Gastroesophageal sphincter (tissue), 4 donors: Measurements from ENCODE around the gene LASP1NB.

Source experiments
- ATAC-seq: fragments of 150-250 bp; one replicate; pipeline ENCODE4 v1.9.1; 2016; ENCODE audit warnings: mild to moderate bottlenecking, moderate library complexity
- H3K27ac ChIP-seq, 4 donors: fragments of 200-600 bp; sonication (generic) in 3 of 4; 1 replicate in 3 of 4; 2 replicates in 1 of 4; pipeline ENCODE4 v1.5.1; 2016 to 2019
- H3K27me3 ChIP-seq: fragments of 200-600 bp; sonication (generic); one replicate; pipeline ENCODE4 v1.5.1; 2019
- H3K36me3 ChIP-seq, 2 donors: fragments of 200-600 bp; sonication (generic); one replicate each; pipeline ENCODE4 v1.5.1; 2019; ENCODE audit warnings: control low read depth in 1 of 2
- H3K4me1 ChIP-seq, 3 donors: fragments of 200-600 bp; sonication (generic); 1 replicate in 2 of 3; 2 replicates in 1 of 3; pipeline ENCODE4 v1.5.1; 2016 to 2019; ENCODE audit warnings: control low read depth in 2 of 3
- H3K4me3 ChIP-seq, 2 donors: fragments of 200-600 bp; sonication (generic); one replicate each; pipeline ENCODE4 v1.5.1; 2019; ENCODE audit warnings: mild to moderate bottlenecking in 1 of 2, moderate library complexity in 1 of 2
- H3K9me3 ChIP-seq, 3 donors: fragments of 200-600 bp; sonication (generic); one replicate each; pipeline ENCODE4 v1.5.1; 2017 to 2019; ENCODE audit warnings: control low read depth in 2 of 3
- EP300 ChIP-seq: sonication (generic); formaldehyde crosslinking; IDR thresholded peaks from one replicate; pipeline ENCODE4 v1.6.1; 2017; ENCODE audit warnings: antibody characterized with exemption, mild to moderate bottlenecking
- POLR2A ChIP-seq, 2 donors: fragments of 450-650 bp; IDR thresholded peaks; one replicate each; pipeline ENCODE4 v1.6.1; 2017; ENCODE audit warnings: antibody characterized with exemption in 2 of 2, mild to moderate bottlenecking in 2 of 2, moderate library complexity in 1 of 2
- POLR2AphosphoS5 ChIP-seq: sonication (generic); formaldehyde crosslinking; IDR thresholded peaks from one replicate; pipeline ENCODE4 v1.6.1; 2017; ENCODE audit warnings: antibody characterized with exemption
- WGBS, 2 donors: methylation state at CpG; one replicate each; pipeline ENCODE4 v1.1.5; 2018; ENCODE audit warnings: low coverage in 1 of 2; 5-methylcytosine and 5-hydroxymethylcytosine counted together
- TF ChIP-seq, protein P1 (sequence below), 4 experiments: fragments of 200-600 bp in 2 of 4; fragments of 450-650 bp in 2 of 4; sonication (generic) in 1 of 4; IDR thresholded peaks; one replicate each; pipeline ENCODE4 v1.5.1; 2017 to 2019; ENCODE audit warnings: antibody characterized with exemption in 4 of 4, mild to moderate bottlenecking in 2 of 4, moderate library complexity in 2 of 4

LASP1NB gene

GRCh38 chr17:38882870-38883269, 42.5 kb upstream of the LASP1NB start:
- Histone ChIP-seq H3K4me1 (peaks cover 6 to 100% (median 80%) of the 10 kb centered on the region in 3 donors), H3K9me3 (no peaks in the 10 kb centered on the region), H3K4me3 (no peak overlapping the region), H3K27ac (peak overlapping the region in 3 of 4 donors; percentile 72 to 81 (median 76)), H3K36me3 (peaks cover 0 to 46% of the 10 kb centered on the region in 2 donors), H3K27me3 (no peaks in the 10 kb centered on the region)
- ATAC-seq: no peak
- no peak for TF ChIP-seq POLR2A (IDR thresholded peaks at IDR 0.05)
- no peak for TF ChIP-seq POLR2AphosphoS5
- TF ChIP-seq, protein P1, sequence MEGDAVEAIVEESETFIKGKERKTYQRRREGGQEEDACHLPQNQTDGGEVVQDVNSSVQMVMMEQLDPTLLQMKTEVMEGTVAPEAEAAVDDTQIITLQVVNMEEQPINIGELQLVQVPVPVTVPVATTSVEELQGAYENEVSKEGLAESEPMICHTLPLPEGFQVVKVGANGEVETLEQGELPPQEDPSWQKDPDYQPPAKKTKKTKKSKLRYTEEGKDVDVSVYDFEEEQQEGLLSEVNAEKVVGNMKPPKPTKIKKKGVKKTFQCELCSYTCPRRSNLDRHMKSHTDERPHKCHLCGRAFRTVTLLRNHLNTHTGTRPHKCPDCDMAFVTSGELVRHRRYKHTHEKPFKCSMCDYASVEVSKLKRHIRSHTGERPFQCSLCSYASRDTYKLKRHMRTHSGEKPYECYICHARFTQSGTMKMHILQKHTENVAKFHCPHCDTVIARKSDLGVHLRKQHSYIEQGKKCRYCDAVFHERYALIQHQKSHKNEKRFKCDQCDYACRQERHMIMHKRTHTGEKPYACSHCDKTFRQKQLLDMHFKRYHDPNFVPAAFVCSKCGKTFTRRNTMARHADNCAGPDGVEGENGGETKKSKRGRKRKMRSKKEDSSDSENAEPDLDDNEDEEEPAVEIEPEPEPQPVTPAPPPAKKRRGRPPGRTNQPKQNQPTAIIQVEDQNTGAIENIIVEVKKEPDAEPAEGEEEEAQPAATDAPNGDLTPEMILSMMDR (IDR thresholded peaks at IDR 0.05): no peak
- no peak for TF ChIP-seq EP300
- WGBS, 2 donors: 80 to 100% methylated on average over 1 of the region's 2 CpGs

DNA sequence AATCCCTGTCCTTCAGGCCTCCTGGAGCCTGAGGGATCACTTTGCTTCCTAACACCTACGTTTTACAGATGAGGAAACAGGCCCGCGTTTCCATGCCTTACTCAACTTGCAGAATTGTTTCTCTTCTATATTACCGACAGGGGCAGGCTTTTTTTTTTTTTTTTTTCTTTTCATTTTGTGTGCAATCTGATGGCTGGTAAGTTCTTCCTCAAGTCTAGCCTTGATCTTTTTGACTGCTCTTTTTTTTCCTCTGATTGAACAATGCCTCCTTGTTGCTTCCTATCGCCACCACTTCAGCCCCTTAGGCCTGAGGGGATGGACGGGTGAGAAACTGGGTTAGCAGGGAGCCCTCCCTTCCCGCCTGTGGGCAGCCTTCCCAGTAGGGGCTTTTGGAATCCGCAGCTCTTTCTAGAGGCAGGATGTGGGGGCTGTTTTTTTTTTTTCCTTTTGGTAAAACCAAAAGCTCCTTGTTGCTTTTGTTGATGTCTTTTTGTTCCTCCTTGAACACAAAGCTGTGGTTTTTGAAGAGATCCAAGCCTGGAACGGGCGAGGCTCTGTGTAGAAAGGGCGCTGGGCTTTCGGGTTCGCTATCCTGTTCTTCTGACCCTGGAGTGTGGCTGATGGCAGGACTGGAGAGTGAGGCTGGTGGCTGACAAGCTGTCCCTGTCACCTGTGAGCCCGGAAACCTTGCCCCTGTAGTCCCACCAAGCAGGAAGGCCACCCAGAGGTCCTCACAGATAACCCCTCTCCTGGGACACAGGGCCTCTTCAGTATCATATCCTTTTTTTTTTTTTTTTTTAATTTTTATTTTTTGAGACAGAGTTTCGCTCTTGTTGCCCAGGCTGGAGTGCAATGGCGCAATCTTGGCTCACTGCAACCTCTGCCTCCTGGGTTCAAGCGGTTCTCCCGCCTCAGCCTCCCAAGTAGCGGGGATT, 41.6 kb upstream of the LASP1NB start:
- no peak for ATAC-seq
- Histone ChIP-seq H3K27me3 (no peaks in the 10 kb centered on the region), H3K4me1 (peaks cover 6 to 97% (median 76%) of the 10 kb centered on the region in 3 donors), H3K9me3 (no peaks in the 10 kb centered on the region), H3K27ac (peak overlapping the region in 3 of 4 donors; percentile 72 to 81 (median 76)), H3K36me3 (peaks cover 0 to 41% of the 10 kb centered on the region in 2 donors), H3K4me3 (no peak overlapping the region)
- TF ChIP-seq EP300 (no peak), POLR2AphosphoS5 (no peak), POLR2A (IDR thresholded peaks at IDR 0.05) (no peak)
- TF ChIP-seq, protein P1 (IDR thresholded peaks at IDR 0.05): no peak
- WGBS, 2 donors: 50 to 54% methylated on average over 7 to 15 of the region's 19 CpGs

DNA sequence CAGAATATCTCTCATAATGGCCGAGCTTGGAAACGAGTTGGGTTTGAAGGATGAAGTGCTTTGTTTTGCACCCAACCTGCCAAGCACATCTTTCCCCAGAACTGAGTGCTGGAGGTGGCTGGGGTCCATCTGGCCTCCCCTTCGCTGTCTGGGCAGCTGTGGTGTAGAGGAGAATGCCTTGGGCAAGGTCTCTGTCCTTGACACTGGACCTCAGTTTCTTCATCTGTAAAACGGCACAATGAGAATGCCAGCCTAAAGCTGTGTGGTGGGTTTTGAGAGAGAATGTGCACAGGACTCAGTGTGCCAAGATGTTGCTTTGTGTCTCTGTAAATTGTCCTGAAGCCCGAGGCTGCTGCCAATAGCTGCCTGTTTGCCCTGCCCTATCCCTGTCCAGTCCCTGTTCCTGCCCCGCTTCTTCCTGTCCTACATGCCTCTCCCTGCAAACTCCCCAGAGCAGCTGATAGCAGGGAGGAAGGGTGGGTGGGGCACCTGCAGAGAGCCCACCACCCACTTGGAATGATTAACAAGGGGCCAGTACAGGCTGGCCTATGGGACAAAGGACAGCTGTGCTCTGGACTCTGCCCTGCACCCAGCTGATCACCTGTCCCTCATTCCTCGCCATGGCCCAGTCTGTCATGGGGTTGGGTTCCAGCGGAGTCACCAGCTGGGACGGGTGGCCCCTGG, 40.2 kb upstream of the LASP1NB start:
- Histone ChIP-seq H3K4me3 (no peak overlapping the region), H3K4me1 (peaks cover 2 to 88% (median 65%) of the 10 kb centered on the region in 3 donors), H3K27me3 (no peaks in the 10 kb centered on the region), H3K36me3 (peaks cover 0 to 45% of the 10 kb centered on the region in 2 donors), H3K27ac (peak overlapping the region in 3 of 4 donors; percentile 51 to 72 (median 54)), H3K9me3 (no peaks in the 10 kb centered on the region)
- WGBS, 2 donors: 20 to 38% methylated on average over 1 to 3 of the region's 9 CpGs
- ATAC-seq: no peak
- no peak for TF ChIP-seq EP300
- TF ChIP-seq POLR2AphosphoS5: no peak
- TF ChIP-seq, protein P1 (IDR thresholded peaks at IDR 0.05): no peak
- no peak for TF ChIP-seq POLR2A (IDR thresholded peaks at IDR 0.05)

DNA sequence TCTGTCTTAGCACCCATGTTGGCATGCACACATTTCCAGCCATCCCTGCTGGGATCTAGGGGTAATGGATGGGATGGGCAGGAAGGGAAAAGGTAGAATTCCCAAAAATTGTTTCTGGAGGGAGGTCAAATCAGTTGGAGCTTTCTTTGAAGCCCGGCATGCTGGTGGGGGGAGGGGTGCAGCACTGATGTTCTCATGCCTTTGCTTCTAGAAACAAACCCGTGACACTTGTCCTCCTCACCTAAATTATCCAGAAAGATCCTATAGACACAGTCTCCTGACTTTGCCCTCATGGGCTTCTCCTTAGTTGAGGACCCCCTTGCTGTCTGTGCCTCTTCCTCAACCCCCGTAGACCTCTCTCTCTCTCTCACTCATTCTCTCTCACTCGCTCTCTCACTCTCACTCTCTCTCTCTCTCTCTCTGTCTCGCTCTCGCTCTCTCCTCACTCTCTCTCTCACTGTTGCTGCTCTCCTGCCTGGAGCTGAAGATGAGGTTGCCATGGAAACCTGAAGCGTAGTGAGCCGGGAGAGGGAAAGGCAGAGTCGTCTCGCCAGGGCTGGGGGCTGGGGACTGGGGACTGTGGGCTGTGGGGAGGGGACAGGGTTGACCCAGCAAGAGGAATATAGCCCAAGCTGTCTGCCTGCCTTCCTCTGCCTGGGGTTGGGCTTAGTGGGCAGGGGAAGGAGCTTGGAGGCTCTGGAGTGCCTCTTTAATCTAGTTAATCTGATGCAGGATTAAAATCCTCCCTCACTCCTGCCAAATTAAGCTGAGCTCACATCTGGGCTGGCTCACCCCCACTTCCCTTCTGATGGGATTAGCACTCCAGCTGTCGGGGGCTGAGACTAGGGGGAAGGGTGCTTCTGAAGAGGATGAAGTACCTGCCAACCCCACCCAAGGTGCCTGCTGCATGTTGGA, 39.4 kb upstream of the LASP1NB start:
- Histone ChIP-seq H3K4me3 (no peak overlapping the region), H3K27me3 (no peaks in the 10 kb centered on the region), H3K9me3 (no peaks in the 10 kb centered on the region), H3K36me3 (peaks cover 0 to 46% of the 10 kb centered on the region in 2 donors), H3K4me1 (peaks cover 0 to 88% (median 57%) of the 10 kb centered on the region in 3 donors), H3K27ac (peak overlapping the region in 3 of 4 donors; percentile 51 to 72 (median 54))
- 40 to 48% methylated on average over 2 to 9 of the region's 11 CpGs for WGBS, 2 donors
- no peak for ATAC-seq
- TF ChIP-seq, protein P1 (IDR thresholded peaks at IDR 0.05): no peak
- TF ChIP-seq POLR2A (IDR thresholded peaks at IDR 0.05) (no peak), POLR2AphosphoS5 (no peak), EP300 (no peak)
